ENCODE data around the gene CYTH4. TPM values are rescaled to one million over a fixed set of nuclear protein-coding genes. Genes with fewer than 3 reads are reported as not detected.

Gene CYTH4
- total and polyA plus RNA-seq, 2 donors: 24.7 to 54.6 TPM

GRCh38 chr22:37316405-37316804 is 34.1 kb downstream of the CYTH4 start:
- H3K4me3 ChIP-seq (ENCODE audit: low read length in 2 of 2): no peak overlapping the region
- peaks cover 0 to under 1% of the 10 kb centered on the region in 2 donors for H3K9me3 ChIP-seq (ENCODE audit: control insufficient read depth in 2 of 2, insufficient read depth in 1 of 2, low read length in 1 of 2)
- no peak overlapping the region for H3K27ac ChIP-seq (ENCODE audit: low read depth in 1 of 2, low read length in 1 of 2)
- H3K36me3 ChIP-seq (ENCODE audit: control insufficient read depth in 2 of 2, insufficient read depth in 2 of 2, low read length in 1 of 2): peaks cover 17 to 24% of the 10 kb centered on the region in 2 donors
- peaks cover 15 to 37% of the 10 kb centered on the region in 2 donors for H3K4me1 ChIP-seq (ENCODE audit: control insufficient read depth in 2 of 2, insufficient read depth in 2 of 2, low read length in 2 of 2)
- peaks cover 0 to 13% of the 10 kb centered on the region in 2 donors for H3K27me3 ChIP-seq (ENCODE audit: control insufficient read depth in 2 of 2, insufficient read depth in 1 of 2, low read length in 1 of 2)
- no peak for DNase-seq (ENCODE audit: low read depth in 6 of 9, low spot score in 9 of 9)
- WGBS: 93% methylated on average over 6 of the region's 6 CpGs

- Histone ChIP-seq H3K27ac (ENCODE audit: low read depth in 1 of 2, low read length in 1 of 2) (no peak overlapping the region), H3K4me3 (ENCODE audit: low read length in 2 of 2) (no peak overlapping the region), H3K4me1 (ENCODE audit: control insufficient read depth in 2 of 2, insufficient read depth in 2 of 2, low read length in 2 of 2) (peaks cover 15 to 35% of the 10 kb centered on the region in 2 donors), H3K36me3 (ENCODE audit: control insufficient read depth in 2 of 2, insufficient read depth in 2 of 2, low read length in 1 of 2) (peaks cover 12 to 19% of the 10 kb centered on the region in 2 donors), H3K27me3 (ENCODE audit: control insufficient read depth in 2 of 2, insufficient read depth in 1 of 2, low read length in 1 of 2) (peaks cover 0 to 13% of the 10 kb centered on the region in 2 donors), H3K9me3 (ENCODE audit: control insufficient read depth in 2 of 2, insufficient read depth in 1 of 2, low read length in 1 of 2) (no peaks in the 10 kb centered on the region)
- peak in 7 of 9 donors; percentile 59 to 85 (median 78) for DNase-seq (ENCODE audit: low read depth in 6 of 9, low spot score in 9 of 9)
- WGBS: 44% methylated on average over 11 of the region's 11 CpGs
Measured at GRCh38 chr22:37316875-37317371, 34.6 kb downstream of the CYTH4 start.

GRCh38 chr22:37317698-37318210 is 35.4 kb downstream of the CYTH4 start:
- Histone ChIP-seq H3K27me3 (ENCODE audit: control insufficient read depth in 2 of 2, insufficient read depth in 1 of 2, low read length in 1 of 2) (peaks cover 2 to 21% of the 10 kb centered on the region in 2 donors), H3K4me1 (ENCODE audit: control insufficient read depth in 2 of 2, insufficient read depth in 2 of 2, low read length in 2 of 2) (peaks cover 15 to 33% of the 10 kb centered on the region in 2 donors), H3K27ac (ENCODE audit: low read depth in 1 of 2, low read length in 1 of 2) (no peak overlapping the region), H3K4me3 (ENCODE audit: low read length in 2 of 2) (no peak overlapping the region), H3K36me3 (ENCODE audit: control insufficient read depth in 2 of 2, insufficient read depth in 2 of 2, low read length in 1 of 2) (peaks cover 6 to 13% of the 10 kb centered on the region in 2 donors), H3K9me3 (ENCODE audit: control insufficient read depth in 2 of 2, insufficient read depth in 1 of 2, low read length in 1 of 2) (no peaks in the 10 kb centered on the region)
- DNase-seq (ENCODE audit: low read depth in 6 of 9, low spot score in 9 of 9): no peak
- 81% methylated on average over 6 of the region's 6 CpGs for WGBS

- no peak for DNase-seq (ENCODE audit: low read depth in 6 of 9, low spot score in 9 of 9)
Measured at GRCh38 chr22:37318364-37319109, 36.2 kb downstream of the CYTH4 start.

GRCh38 chr22:37319469-37319868 is 37.2 kb downstream of the CYTH4 start:
- peaks cover 0 to 2% of the 10 kb centered on the region in 2 donors for H3K9me3 ChIP-seq (ENCODE audit: control insufficient read depth in 2 of 2, insufficient read depth in 1 of 2, low read length in 1 of 2)
- no peak overlapping the region for H3K27ac ChIP-seq (ENCODE audit: low read depth in 1 of 2, low read length in 1 of 2)
- H3K4me3 ChIP-seq (ENCODE audit: low read length in 2 of 2): no peak overlapping the region
- H3K36me3 ChIP-seq (ENCODE audit: control insufficient read depth in 2 of 2, insufficient read depth in 2 of 2, low read length in 1 of 2): no peaks in the 10 kb centered on the region
- no peak for DNase-seq (ENCODE audit: low read depth in 6 of 9, low spot score in 9 of 9)
- H3K27me3 ChIP-seq (ENCODE audit: control insufficient read depth in 2 of 2, insufficient read depth in 1 of 2, low read length in 1 of 2): peaks cover 14 to 38% of the 10 kb centered on the region in 2 donors
- H3K4me1 ChIP-seq (ENCODE audit: control insufficient read depth in 2 of 2, insufficient read depth in 2 of 2, low read length in 2 of 2): peaks cover 11 to 20% of the 10 kb centered on the region in 2 donors
- 88% methylated on average over 10 of the region's 10 CpGs for WGBS

More at GRCh38 chr22:37318364-37319109, 36.2 kb downstream of the CYTH4 start:
- H3K27ac ChIP-seq (ENCODE audit: low read depth in 1 of 2, low read length in 1 of 2): no peak overlapping the region
- H3K27me3 ChIP-seq (ENCODE audit: control insufficient read depth in 2 of 2, insufficient read depth in 1 of 2, low read length in 1 of 2): peaks cover 6 to 29% of the 10 kb centered on the region in 2 donors
- H3K36me3 ChIP-seq (ENCODE audit: control insufficient read depth in 2 of 2, insufficient read depth in 2 of 2, low read length in 1 of 2): peaks cover 3 to 7% of the 10 kb centered on the region in 2 donors
- no peak overlapping the region for H3K4me3 ChIP-seq (ENCODE audit: low read length in 2 of 2)
- WGBS: 91% methylated on average over 18 of the region's 18 CpGs
- no peaks in the 10 kb centered on the region for H3K9me3 ChIP-seq (ENCODE audit: control insufficient read depth in 2 of 2, insufficient read depth in 1 of 2, low read length in 1 of 2)
- H3K4me1 ChIP-seq (ENCODE audit: control insufficient read depth in 2 of 2, insufficient read depth in 2 of 2, low read length in 2 of 2): peaks cover 15 to 25% of the 10 kb centered on the region in 2 donors

- DNase-seq (ENCODE audit: low read depth in 6 of 9, low spot score in 9 of 9): no peak
- H3K4me3 ChIP-seq (ENCODE audit: low read length in 2 of 2): no peak overlapping the region
- H3K9me3 ChIP-seq (ENCODE audit: control insufficient read depth in 2 of 2, insufficient read depth in 1 of 2, low read length in 1 of 2): peaks cover 0 to 7% of the 10 kb centered on the region in 2 donors
- no peak overlapping the region for H3K27ac ChIP-seq (ENCODE audit: low read depth in 1 of 2, low read length in 1 of 2)
- no peaks in the 10 kb centered on the region for H3K36me3 ChIP-seq (ENCODE audit: control insufficient read depth in 2 of 2, insufficient read depth in 2 of 2, low read length in 1 of 2)
- H3K4me1 ChIP-seq (ENCODE audit: control insufficient read depth in 2 of 2, insufficient read depth in 2 of 2, low read length in 2 of 2): peaks cover 11 to 20% of the 10 kb centered on the region in 2 donors
- WGBS: 94% methylated on average over 16 of the region's 16 CpGs
- peaks cover 21 to 54% of the 10 kb centered on the region in 2 donors for H3K27me3 ChIP-seq (ENCODE audit: control insufficient read depth in 2 of 2, insufficient read depth in 1 of 2, low read length in 1 of 2)
Measured at GRCh38 chr22:37320726-37321677, 38.7 kb downstream of the CYTH4 start.

GRCh38 chr22:37324340-37325038 is 42.2 kb downstream of the CYTH4 start:
- WGBS: 14% methylated on average over 51 of the region's 51 CpGs
- Histone ChIP-seq H3K9me3 (ENCODE audit: control insufficient read depth in 2 of 2, insufficient read depth in 1 of 2, low read length in 1 of 2) (peaks cover 0 to 7% of the 10 kb centered on the region in 2 donors), H3K36me3 (ENCODE audit: control insufficient read depth in 2 of 2, insufficient read depth in 2 of 2, low read length in 1 of 2) (no peaks in the 10 kb centered on the region), H3K27ac (ENCODE audit: low read depth in 1 of 2, low read length in 1 of 2) (no peak overlapping the region), H3K4me3 (ENCODE audit: low read length in 2 of 2) (peak overlapping the region in 1 of 2 donors; percentile 35), H3K4me1 (ENCODE audit: control insufficient read depth in 2 of 2, insufficient read depth in 2 of 2, low read length in 2 of 2) (peaks cover 9 to 12% of the 10 kb centered on the region in 2 donors), H3K27me3 (ENCODE audit: control insufficient read depth in 2 of 2, insufficient read depth in 1 of 2, low read length in 1 of 2) (peaks cover 29 to 80% of the 10 kb centered on the region in 2 donors)
- no peak for DNase-seq (ENCODE audit: low read depth in 6 of 9, low spot score in 9 of 9)

GRCh38 chr22:37325039-37325395 is 42.7 kb downstream of the CYTH4 start:
- H3K4me3 ChIP-seq (ENCODE audit: low read length in 2 of 2): peak overlapping the region in 1 of 2 donors; percentile 35
- no peak for DNase-seq (ENCODE audit: low read depth in 6 of 9, low spot score in 9 of 9)

More at GRCh38 chr22:37325039-37325395, 42.7 kb downstream of the CYTH4 start:
- no peak overlapping the region for H3K27ac ChIP-seq (ENCODE audit: low read depth in 1 of 2, low read length in 1 of 2)
- no peaks in the 10 kb centered on the region for H3K36me3 ChIP-seq (ENCODE audit: control insufficient read depth in 2 of 2, insufficient read depth in 2 of 2, low read length in 1 of 2)
- WGBS: 2% methylated on average over 21 of the region's 21 CpGs
- peaks cover 0 to 7% of the 10 kb centered on the region in 2 donors for H3K9me3 ChIP-seq (ENCODE audit: control insufficient read depth in 2 of 2, insufficient read depth in 1 of 2, low read length in 1 of 2)
- peaks cover 29 to 85% of the 10 kb centered on the region in 2 donors for H3K27me3 ChIP-seq (ENCODE audit: control insufficient read depth in 2 of 2, insufficient read depth in 1 of 2, low read length in 1 of 2)
- H3K4me1 ChIP-seq (ENCODE audit: control insufficient read depth in 2 of 2, insufficient read depth in 2 of 2, low read length in 2 of 2): peaks cover 9 to 13% of the 10 kb centered on the region in 2 donors
